ENCODE measurements around the gene GRM7.

GRM7 gene

DNA sequence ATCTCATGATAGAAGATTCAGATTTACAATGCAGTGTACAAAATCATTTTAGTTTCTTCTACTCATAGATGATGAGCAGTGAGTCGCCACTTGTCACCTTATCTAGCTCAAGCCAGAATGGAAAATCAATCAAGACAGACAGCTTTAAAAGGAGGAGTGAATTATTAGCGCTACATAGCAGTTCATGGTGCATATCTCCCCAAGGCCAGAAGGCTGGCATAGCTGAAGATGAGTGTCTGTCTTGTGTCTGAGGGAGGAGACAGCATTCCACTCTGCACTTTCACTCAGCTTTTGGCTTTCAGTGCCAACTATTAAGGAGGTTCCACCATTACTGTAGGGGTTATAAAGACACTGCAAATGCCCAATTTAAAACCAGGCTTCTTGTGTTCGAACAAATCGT is 836.6 kb downstream of the GRM7 start (continued):
- TF ChIP-seq, protein P1, sequence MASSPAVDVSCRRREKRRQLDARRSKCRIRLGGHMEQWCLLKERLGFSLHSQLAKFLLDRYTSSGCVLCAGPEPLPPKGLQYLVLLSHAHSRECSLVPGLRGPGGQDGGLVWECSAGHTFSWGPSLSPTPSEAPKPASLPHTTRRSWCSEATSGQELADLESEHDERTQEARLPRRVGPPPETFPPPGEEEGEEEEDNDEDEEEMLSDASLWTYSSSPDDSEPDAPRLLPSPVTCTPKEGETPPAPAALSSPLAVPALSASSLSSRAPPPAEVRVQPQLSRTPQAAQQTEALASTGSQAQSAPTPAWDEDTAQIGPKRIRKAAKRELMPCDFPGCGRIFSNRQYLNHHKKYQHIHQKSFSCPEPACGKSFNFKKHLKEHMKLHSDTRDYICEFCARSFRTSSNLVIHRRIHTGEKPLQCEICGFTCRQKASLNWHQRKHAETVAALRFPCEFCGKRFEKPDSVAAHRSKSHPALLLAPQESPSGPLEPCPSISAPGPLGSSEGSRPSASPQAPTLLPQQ (tag by site-specific recombination; IDR thresholded peaks at IDR 0.05): no peak

DNA sequence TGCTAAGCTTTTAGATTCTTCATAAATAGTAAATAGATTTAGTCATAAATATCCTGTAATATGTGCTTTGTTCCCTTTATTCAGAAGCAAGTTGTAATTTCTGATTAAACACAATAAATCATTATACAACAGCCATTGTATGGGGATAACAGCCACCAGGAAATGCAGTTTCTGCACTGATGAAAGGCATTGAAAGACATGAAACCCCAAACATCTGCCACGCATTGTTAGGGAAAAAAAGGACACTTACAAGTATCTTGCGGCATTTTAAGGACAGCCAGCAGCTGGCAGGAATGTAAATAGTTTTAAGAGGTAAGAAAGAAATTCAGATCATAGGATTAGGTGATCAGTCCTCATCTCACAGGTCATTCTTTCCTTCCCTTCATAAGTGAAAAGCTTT is 839.6 kb downstream of the GRM7 start:
- CTCF ChIA-PET: no interaction called here
- Histone ChIP-seq H3K9me3 (ENCODE audit: control insufficient read depth, insufficient read depth, low read depth, low read length) (no peaks in the 10 kb centered on the region), H3K4me1 (ENCODE audit: control insufficient read depth, insufficient read depth, low read length) (no peaks in the 10 kb centered on the region), H3K4me3 (ENCODE audit: low read depth, low read length) (no peak overlapping the region), H3K27ac (ENCODE audit: extremely low read depth, low read depth, low read length) (no peak overlapping the region), H3K36me3 (ENCODE audit: control insufficient read depth in 2 of 2, insufficient read depth in 1 of 2, low read length in 2 of 2) (no peaks in the 10 kb centered on the region)
- TF ChIP-seq ZNF24 (tag by site-specific recombination; IDR thresholded peaks at IDR 0.05) (no peak), ZNF585B (tag by site-specific recombination; IDR thresholded peaks at IDR 0.05) (no peak), ZSCAN23 (tag by site-specific recombination; IDR thresholded peaks at IDR 0.05) (no peak), ZNF366 (tag by site-specific recombination; conservative IDR thresholded peaks at IDR 0.05) (no peak), ZNF548 (tag by site-specific recombination; IDR thresholded peaks at IDR 0.05) (no peak), ZNF2 (tag by site-specific recombination; IDR thresholded peaks at IDR 0.05) (no peak), ZNF768 (tag by site-specific recombination; IDR thresholded peaks at IDR 0.05) (no peak), ZNF324 (tag by site-specific recombination; IDR thresholded peaks at IDR 0.05) (no peak)
- TF ChIP-seq, protein P2, sequence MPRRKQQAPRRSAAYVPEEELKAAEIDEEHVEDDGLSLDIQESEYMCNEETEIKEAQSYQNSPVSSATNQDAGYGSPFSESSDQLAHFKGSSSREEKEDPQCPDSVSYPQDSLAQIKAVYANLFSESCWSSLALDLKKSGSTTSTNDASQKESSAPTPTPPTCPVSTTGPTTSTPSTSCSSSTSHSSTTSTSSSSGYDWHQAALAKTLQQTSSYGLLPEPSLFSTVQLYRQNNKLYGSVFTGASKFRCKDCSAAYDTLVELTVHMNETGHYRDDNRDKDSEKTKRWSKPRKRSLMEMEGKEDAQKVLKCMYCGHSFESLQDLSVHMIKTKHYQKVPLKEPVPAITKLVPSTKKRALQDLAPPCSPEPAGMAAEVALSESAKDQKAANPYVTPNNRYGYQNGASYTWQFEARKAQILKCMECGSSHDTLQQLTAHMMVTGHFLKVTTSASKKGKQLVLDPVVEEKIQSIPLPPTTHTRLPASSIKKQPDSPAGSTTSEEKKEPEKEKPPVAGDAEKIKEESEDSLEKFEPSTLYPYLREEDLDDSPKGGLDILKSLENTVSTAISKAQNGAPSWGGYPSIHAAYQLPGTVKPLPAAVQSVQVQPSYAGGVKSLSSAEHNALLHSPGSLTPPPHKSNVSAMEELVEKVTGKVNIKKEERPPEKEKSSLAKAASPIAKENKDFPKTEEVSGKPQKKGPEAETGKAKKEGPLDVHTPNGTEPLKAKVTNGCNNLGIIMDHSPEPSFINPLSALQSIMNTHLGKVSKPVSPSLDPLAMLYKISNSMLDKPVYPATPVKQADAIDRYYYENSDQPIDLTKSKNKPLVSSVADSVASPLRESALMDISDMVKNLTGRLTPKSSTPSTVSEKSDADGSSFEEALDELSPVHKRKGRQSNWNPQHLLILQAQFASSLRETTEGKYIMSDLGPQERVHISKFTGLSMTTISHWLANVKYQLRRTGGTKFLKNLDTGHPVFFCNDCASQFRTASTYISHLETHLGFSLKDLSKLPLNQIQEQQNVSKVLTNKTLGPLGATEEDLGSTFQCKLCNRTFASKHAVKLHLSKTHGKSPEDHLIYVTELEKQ (tag by site-specific recombination; IDR thresholded peaks at IDR 0.05; ENCODE audit: borderline replicate concordance): no peak
- POLR2A ChIA-PET: no interaction called here

DNA sequence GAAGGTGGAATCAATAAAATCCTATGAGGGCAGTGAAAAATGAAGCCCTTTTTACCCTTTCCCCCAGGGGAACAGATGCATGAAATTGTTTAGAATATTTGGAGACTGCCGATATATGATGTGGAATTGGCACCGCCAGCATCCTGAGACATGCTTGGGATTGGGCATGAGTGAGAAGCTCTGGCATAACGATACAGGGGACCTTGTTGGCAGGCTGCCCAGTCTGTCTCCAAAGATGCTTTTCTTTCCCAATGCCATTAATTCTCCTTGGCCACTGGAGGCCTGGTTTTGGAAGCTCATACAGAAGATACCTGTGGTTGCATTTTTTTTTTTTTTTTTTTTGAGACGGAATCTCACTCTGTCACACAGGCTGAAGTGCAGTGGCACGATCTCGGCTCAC is 840.1 kb downstream of the GRM7 start:
- CTCF ChIA-PET: no interaction called here
- Histone ChIP-seq H3K9me3 (ENCODE audit: control insufficient read depth, insufficient read depth, low read depth, low read length) (no peaks in the 10 kb centered on the region), H3K4me1 (ENCODE audit: control insufficient read depth, insufficient read depth, low read length) (no peaks in the 10 kb centered on the region), H3K36me3 (ENCODE audit: control insufficient read depth in 2 of 2, insufficient read depth in 1 of 2, low read length in 2 of 2) (no peaks in the 10 kb centered on the region), H3K27ac (ENCODE audit: extremely low read depth, low read depth, low read length) (no peak overlapping the region), H3K4me3 (ENCODE audit: low read depth, low read length) (no peak overlapping the region)
- POLR2A ChIA-PET: no interaction called here
- no peak for TF ChIP-seq ZNF837 (tag by site-specific recombination; IDR thresholded peaks at IDR 0.05)
- TF ChIP-seq ZNF561 (tag by site-specific recombination; IDR thresholded peaks at IDR 0.05; ENCODE audit: borderline replicate concordance): no peak
- no peak for TF ChIP-seq GLI2 (tag by site-specific recombination; IDR thresholded peaks at IDR 0.05; ENCODE audit: borderline replicate concordance, low read depth)
- TF ChIP-seq ZNF560 (tag by site-specific recombination; IDR thresholded peaks at IDR 0.05; ENCODE audit: borderline replicate concordance): no peak
- TF ChIP-seq ZNF16 (tag by site-specific recombination; IDR thresholded peaks at IDR 0.05; ENCODE audit: low read depth): no peak
- TF ChIP-seq ZNF664 (tag by site-specific recombination; IDR thresholded peaks at IDR 0.05): no peak

DNA sequence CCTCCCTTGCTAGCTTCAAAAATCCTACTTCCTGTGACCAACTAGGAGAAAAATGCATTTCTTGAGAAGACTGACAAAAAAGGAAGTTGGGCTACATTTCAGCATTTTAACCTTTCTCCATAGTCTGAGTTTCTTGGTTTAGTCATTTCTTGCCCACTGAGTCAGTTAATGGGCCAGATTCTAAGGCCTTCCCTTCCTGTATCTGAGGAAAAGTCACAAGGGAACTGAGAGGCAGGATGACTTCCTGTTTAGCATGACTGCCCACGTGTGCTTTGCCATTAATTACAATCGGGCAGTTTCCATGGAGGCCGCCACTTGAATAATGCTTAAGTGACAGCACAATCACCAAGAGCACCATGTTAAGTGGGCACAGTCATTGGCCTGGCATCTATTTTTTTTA is 846.3 kb downstream of the GRM7 start:
- POLR2A ChIA-PET: no interaction called here

More for the DNA sequence above, 846.3 kb downstream of the GRM7 start:
- Histone ChIP-seq H3K4me1 (ENCODE audit: control insufficient read depth, insufficient read depth, low read length) (no peaks in the 10 kb centered on the region), H3K36me3 (ENCODE audit: control insufficient read depth in 2 of 2, insufficient read depth in 1 of 2, low read length in 2 of 2) (no peaks in the 10 kb centered on the region), H3K4me3 (ENCODE audit: low read depth, low read length) (no peak overlapping the region), H3K27ac (ENCODE audit: extremely low read depth, low read depth, low read length) (no peak overlapping the region), H3K9me3 (ENCODE audit: control insufficient read depth, insufficient read depth, low read depth, low read length) (no peaks in the 10 kb centered on the region)
- TF ChIP-seq KLF9 (tag by site-specific recombination; IDR thresholded peaks at IDR 0.05; ENCODE audit: low read depth) (no peak), ZNF768 (tag by site-specific recombination; IDR thresholded peaks at IDR 0.05) (no peak), ZNF626 (tag by site-specific recombination; IDR thresholded peaks at IDR 0.05) (no peak), SETDB1 (IDR thresholded peaks at IDR 0.05; ENCODE audit: insufficient read length, low read length) (no peak), ZNF366 (tag by site-specific recombination; conservative IDR thresholded peaks at IDR 0.05) (no peak), ZNF747 (tag by site-specific recombination; IDR thresholded peaks at IDR 0.05) (no peak), ZNF2 (tag by site-specific recombination; IDR thresholded peaks at IDR 0.05) (no peak)
- TF ChIP-seq, protein P3, sequence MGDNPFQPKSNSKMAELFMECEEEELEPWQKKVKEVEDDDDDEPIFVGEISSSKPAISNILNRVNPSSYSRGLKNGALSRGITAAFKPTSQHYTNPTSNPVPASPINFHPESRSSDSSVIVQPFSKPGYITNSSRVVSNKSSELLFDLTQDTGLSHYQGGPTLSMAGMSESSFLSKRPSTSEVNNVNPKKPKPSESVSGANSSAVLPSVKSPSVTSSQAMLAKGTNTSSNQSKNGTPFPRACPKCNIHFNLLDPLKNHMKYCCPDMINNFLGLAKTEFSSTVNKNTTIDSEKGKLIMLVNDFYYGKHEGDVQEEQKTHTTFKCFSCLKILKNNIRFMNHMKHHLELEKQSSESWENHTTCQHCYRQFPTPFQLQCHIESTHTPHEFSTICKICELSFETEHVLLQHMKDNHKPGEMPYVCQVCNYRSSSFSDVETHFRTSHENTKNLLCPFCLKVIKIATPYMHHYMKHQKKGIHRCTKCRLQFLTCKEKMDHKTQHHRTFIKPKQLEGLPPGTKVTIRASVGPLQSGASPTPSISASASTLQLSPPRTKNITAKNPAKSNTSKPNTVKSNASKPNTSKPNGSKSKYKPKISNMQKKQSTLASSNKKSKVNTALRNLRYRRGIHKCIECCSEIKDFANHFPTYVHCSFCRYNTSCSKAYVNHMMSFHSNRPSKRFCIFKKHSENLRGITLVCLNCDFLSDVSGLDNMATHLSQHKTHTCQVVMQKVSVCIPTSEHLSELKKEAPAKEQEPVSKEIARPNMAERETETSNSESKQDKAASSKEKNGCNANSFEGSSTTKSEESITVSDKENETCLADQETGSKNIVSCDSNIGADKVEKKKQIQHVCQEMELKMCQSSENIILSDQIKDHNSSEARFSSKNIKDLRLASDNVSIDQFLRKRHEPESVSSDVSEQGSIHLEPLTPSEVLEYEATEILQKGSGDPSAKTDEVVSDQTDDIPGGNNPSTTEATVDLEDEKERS (tag by site-specific recombination; IDR thresholded peaks at IDR 0.05): no peak
- CTCF ChIA-PET: no interaction called here
